Skeletal muscle cell (primary cell): Measurements from ENCODE around the gene GUCA2B.

Experiments used
- DNase-seq: peaks from one replicate; pipeline ENCODE4 v3.0.0-alpha.2; 2010; ENCODE audit warnings: low read depth
- H3K4me3 ChIP-seq: 2 replicates; pipeline ENCODE4 v1.5.1; 2011; ENCODE audit warnings: low read depth, mild to moderate bottlenecking, control low read depth, low read length, moderate library complexity

The GUCA2B gene

DNA sequence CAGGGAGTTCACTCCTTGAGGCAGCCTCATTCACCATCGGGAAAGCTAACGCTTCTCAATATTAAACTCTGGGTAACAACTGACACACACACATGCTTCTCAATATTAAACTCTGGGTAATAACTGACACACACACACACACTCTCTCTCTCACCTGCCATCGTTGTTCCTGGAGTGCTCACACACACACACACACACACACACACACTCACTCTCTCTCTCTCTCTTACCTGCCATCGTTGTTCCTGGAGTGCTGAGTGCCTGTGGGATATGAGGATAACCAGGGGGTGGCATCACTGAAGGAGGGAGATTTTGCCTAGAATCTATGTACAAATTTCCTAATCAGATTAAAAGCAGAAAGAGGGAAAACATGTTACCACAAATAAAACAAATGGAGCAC is 28.5 kb downstream of the GUCA2B start:
- DNase-seq: no peak

DNA sequence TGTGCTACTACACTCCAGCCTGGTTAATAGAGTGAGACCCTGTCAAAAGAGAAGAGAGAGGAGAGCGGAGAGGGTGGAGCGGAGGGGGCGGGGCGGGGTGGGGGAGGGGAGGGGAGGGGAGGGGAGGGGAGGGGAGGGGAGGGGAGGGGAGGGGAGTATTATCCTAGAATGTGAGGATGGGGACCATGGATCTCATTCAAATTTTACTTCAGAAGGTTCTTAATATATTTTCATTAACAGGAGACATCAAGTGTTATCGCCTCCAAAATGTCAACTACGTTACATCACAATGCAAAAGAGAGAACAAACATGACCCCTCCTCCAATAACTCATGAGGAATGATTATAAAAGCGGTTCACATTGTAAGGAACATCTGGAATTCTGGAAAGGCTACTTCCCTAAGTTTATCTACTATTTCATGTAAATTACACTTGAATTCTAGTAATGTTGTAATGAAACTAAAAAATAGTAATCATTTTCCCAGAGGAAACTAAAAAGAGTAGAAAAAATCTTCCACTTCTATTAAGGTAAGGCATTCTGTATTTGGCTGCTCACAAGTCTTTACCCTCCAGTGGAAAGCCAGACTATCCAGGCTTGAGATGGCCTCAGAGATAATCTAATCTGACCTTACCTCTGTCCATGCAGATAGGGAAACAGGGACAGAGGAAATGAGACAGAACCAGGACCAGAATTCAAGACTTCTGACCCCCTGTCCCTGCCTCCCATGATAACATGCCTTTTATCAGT is 30.2 kb downstream of the GUCA2B start:
- no peak overlapping the region for H3K4me3 ChIP-seq
- DNase-seq: no peak

More for the DNA sequence above, 28.5 kb downstream of the GUCA2B start:
- H3K4me3 ChIP-seq: no peak overlapping the region

DNA sequence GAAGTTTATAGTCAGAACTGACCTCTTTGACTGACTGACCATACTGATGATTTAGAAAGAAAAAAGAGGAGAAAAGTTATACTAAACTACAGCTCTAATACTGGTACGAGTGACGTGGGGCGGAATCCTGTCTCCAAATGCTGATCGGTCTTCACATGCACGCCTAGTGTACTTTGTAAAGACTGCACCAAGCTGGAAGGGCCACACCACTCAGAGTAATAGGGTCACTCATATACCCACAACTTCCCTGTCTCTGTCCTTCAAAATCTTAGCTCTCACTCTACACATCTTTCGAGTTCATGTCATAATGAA is 30.7 kb downstream of the GUCA2B start:
- DNase-seq: no peak
- no peak overlapping the region for H3K4me3 ChIP-seq

DNA sequence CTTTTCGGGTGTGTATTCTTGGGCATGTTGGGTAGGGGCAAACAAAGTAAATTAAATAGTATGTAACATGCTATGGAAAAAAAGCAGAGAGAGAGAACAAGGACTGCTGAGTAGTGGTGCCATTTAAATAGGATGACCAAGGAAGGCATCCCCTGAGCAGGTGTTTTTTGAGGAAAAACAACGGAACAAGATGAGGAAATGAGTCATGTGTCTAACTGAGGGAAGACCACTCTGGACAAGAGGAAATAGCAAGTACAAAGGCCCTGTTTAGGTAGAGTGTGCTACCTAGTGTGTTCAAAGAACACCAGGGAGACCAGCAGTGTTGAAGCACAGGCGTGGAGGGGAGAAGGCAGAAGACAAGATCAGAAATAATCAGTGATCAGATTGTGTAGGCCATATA is 31.4 kb downstream of the GUCA2B start:
- H3K4me3 ChIP-seq: no peak overlapping the region
- no peak for DNase-seq

DNA sequence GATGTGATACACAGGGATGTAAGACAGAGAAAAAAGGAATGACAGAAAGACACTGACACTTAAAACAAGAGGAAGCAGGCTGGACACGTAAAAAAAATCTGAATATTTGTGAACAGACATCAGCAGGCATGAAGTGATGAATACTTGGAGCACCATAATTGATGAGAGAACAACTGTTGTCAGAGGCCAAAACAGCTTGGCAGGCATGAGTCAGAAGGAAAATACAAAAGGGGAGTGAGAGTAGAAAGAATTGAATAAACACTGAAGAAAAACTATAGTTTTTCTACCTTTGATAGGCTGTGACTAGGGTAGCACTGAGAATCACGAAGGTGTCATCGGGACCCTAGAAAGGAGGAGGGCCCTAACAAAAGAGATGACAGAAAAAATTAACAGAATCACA is 32.9 kb downstream of the GUCA2B start:
- H3K4me3 ChIP-seq: no peak overlapping the region
- peak; percentile 64 for DNase-seq

DNA sequence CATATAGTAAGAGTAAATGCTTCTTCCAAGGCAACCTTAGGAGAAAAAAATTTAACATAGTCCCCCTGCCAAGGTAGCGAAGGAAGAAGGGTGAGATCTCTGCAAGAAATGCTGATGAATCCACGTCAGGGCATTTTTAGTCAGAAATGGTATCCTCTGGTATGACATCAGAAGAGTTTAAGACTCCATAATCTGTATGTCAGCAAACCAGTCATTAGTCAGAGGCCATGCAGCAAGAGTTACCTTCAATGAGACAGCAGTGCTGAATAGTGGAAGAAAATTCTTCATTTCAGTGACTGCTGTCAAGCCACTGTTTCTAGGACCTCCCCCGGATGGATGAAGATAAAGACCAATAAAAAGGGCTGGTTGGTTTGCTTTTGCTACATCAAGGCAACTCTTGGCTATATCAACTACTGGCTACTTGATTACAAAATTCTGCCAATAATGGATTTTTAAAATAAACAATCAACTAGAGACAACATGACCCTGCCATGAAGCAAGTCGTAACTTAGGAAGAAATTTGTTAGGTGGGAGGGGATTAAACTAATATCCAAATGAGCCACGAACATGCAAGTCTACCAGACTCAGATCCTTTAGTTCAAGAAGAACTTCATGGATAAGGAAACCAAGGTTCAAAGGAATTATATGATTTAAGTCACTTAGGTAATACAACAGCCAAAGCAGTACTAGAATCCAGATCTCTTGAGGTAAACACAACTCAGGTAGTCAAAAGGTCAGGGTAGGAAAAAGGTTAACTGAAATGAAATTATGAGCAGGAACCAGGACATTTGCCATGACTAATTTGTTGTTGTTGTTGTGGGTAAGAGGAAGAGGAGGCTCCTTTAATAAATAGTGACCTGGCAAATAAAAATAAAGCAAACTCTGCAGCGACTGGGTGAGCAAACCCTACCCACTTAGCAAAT is 37.0 kb downstream of the GUCA2B start:
- H3K4me3 ChIP-seq: no peak overlapping the region
- no peak for DNase-seq

DNA sequence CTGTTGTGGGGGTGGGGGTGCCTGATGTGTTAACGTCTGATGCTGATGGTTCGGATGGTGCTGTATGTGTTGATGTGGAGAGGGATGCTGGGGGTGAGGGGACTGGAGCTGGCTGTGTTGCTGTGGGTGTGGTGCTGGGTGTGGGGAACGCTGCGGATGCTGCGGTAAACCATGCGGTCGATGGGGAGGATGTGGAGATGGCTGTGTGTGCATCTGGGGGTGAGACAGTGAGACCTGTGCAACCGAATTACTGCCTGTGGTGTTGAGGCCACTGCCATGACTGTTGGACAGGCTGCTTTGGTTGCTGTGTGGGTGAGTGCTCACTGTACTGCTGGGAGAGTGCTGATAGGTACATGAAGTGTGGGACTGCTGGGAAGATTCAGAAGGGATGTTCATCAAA is 38.1 kb downstream of the GUCA2B start:
- no peak overlapping the region for H3K4me3 ChIP-seq
- DNase-seq: no peak

DNA sequence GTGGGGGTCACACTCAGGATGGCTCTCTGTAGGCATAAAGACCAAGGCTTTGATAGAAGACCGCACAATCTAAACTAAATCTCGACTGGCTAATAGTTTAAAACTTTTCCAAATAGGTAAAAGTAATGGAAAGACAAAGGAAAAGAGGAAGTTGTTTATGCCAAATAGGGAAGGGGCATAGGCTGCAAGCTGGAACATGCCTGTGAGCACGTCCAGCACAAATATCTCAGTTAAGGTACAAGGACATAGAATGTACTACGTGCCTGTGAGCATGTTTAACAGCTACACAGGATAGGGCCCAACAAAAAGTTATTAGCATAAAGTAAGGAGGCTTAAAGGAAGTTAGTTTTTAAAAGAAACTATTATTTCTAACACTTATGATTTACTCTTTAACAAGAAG is 38.9 kb downstream of the GUCA2B start:
- DNase-seq: no peak
- H3K4me3 ChIP-seq: no peak overlapping the region

DNA sequence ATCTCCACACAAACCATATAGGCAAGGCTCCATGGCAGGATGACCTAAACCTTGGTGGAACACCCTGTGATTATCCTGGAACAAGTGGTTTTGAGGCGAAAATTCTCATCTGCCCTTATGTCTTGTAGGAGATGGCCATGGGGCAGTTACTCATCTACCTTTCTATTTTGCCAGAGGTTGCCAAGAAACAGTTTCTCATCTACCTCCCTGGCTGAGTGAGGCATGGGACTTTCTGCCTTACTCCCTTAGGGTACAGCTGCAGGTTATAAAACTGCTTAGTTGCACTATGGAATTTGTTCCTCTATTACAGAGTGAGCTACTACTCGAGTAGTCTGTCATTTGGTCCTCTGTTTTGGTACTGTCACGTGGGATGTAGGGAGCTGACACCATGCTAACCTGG is 42.6 kb downstream of the GUCA2B start:
- H3K4me3 ChIP-seq: no peak overlapping the region
- no peak for DNase-seq

DNA sequence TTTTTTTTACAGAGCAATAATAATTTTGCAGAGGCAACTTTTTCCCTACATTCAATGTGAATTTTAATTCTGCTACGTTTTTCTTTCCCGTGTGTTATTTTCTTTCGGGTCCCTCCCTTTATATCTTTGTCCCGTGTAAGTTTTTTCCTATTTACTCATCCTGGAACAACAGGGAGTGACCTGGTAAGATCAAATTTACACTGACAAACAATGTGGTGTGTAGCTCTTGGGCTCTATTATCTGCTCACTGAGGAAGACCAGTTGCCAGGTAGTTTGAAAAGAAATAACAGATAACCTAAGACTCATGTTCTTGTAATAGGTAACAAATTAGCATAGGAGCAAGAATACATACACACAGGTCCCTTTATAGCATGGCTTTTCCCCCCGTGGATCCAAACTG is 45.0 kb downstream of the GUCA2B start:
- H3K4me3 ChIP-seq: no peak overlapping the region
- DNase-seq: no peak

DNA sequence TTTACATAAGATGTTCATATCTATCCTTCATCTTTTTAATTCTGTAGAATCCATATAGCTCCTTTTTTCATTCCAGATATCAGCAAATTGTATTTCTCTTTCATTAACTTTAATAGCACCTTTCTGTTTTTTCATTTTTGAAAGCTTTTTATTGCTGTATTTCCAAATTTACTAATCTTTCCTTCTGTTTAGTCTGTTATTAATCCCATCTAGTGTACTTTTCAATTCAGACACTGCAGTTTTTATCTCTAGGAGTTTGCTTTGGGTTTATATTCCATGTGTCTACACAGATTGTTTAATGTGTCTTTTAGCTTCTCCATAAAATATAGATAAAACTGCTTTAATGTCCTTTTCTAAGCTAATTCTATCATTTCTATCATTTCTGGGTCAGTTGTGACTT is 48.8 kb downstream of the GUCA2B start:
- no peak overlapping the region for H3K4me3 ChIP-seq
- no peak for DNase-seq
